SK-N-SH treated with all-trans-retinoic acid at 6 μM for 48 hours (cell line): ENCODE results near the gene ASAP2.

Source experiments
- BACH2 ChIP-seq: fragments of 250-450 bp; sonication (Bioruptor Pico); IDR thresholded peaks from 2 replicates; pipeline ENCODE4 v1.9.0; 2021; ENCODE audit warnings: mild to moderate bottlenecking, borderline replicate concordance
- ESRRG ChIP-seq: fragments of 250-450 bp; sonication (Bioruptor Pico); IDR thresholded peaks from 2 replicates; pipeline ENCODE4 v1.6.1; 2021; ENCODE audit warnings: mild to moderate bottlenecking
- POU6F1 ChIP-seq: fragments of 250-450 bp; sonication (Bioruptor Pico); IDR thresholded peaks from 2 replicates; pipeline ENCODE4 v1.8.0; 2021; ENCODE audit warnings: low read depth, mild to moderate bottlenecking, moderate library complexity, borderline replicate concordance
- PPARA ChIP-seq: fragments of 250-450 bp; sonication (Bioruptor Pico); IDR thresholded peaks from 2 replicates; pipeline ENCODE4 v1.5.0; 2020; ENCODE audit warnings: mild to moderate bottlenecking, borderline replicate concordance
- RARB ChIP-seq: fragments of 250-450 bp; sonication (Bioruptor Pico); IDR thresholded peaks from 2 replicates; pipeline ENCODE4 v1.8.0; 2021; ENCODE audit warnings: mild to moderate bottlenecking, moderate library complexity
- ZFP30 ChIP-seq: fragments of 450-650 bp; formaldehyde crosslinking; IDR thresholded peaks from 2 replicates; pipeline ENCODE4 v1.5.0; 2022; ENCODE audit warnings: mild to moderate bottlenecking, moderate library complexity
- ZNF70 ChIP-seq: fragments of 450-650 bp; formaldehyde crosslinking; IDR thresholded peaks from 2 replicates; pipeline ENCODE4 v1.5.0; 2020; ENCODE audit warnings: mild to moderate bottlenecking, moderate library complexity
- TF ChIP-seq, protein P1 (sequence below): fragments of 250-450 bp; sonication (Bioruptor Pico); IDR thresholded peaks from 2 replicates; pipeline ENCODE4 v1.8.0; 2020; ENCODE audit warnings: mild to moderate bottlenecking, moderate library complexity, borderline replicate concordance
- TF ChIP-seq, protein P2 (sequence below): fragments of 250-450 bp; sonication (Bioruptor Pico); IDR thresholded peaks from 2 replicates; pipeline ENCODE4 v1.5.1; 2020; ENCODE audit warnings: low read depth, mild to moderate bottlenecking, moderate library complexity

GRCh38 chr2:9423922-9424272 lies 217.3 kb downstream of the ASAP2 start:
- TF ChIP-seq RARB (CRISPR knock-in tag) (no peak), PPARA (CRISPR knock-in tag) (no peak), ZFP30 (CRISPR knock-in tag) (no peak), ZNF70 (CRISPR knock-in tag) (no peak), POU6F1 (CRISPR knock-in tag) (no peak), ESRRG (CRISPR knock-in tag) (no peak), BACH2 (CRISPR knock-in tag) (no peak)
- TF ChIP-seq, protein P1, sequence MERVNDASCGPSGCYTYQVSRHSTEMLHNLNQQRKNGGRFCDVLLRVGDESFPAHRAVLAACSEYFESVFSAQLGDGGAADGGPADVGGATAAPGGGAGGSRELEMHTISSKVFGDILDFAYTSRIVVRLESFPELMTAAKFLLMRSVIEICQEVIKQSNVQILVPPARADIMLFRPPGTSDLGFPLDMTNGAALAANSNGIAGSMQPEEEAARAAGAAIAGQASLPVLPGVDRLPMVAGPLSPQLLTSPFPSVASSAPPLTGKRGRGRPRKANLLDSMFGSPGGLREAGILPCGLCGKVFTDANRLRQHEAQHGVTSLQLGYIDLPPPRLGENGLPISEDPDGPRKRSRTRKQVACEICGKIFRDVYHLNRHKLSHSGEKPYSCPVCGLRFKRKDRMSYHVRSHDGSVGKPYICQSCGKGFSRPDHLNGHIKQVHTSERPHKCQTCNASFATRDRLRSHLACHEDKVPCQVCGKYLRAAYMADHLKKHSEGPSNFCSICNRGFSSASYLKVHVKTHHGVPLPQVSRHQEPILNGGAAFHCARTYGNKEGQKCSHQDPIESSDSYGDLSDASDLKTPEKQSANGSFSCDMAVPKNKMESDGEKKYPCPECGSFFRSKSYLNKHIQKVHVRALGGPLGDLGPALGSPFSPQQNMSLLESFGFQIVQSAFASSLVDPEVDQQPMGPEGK (CRISPR knock-in tag) = no peak
- TF ChIP-seq, protein P2, sequence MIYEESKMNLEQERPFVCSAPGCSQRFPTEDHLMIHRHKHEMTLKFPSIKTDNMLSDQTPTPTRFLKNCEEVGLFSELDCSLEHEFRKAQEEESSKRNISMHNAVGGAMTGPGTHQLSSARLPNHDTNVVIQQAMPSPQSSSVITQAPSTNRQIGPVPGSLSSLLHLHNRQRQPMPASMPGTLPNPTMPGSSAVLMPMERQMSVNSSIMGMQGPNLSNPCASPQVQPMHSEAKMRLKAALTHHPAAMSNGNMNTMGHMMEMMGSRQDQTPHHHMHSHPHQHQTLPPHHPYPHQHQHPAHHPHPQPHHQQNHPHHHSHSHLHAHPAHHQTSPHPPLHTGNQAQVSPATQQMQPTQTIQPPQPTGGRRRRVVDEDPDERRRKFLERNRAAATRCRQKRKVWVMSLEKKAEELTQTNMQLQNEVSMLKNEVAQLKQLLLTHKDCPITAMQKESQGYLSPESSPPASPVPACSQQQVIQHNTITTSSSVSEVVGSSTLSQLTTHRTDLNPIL = no peak
